Esophagus muscularis mucosa (tissue), 4 donors: ENCODE measurements around the gene EML2.

Experiments used
- EP300 ChIP-seq: sonication (generic); formaldehyde crosslinking; IDR thresholded peaks from one replicate; pipeline ENCODE4 v1.6.1; 2017; ENCODE audit warnings: antibody characterized with exemption
- POLR2A ChIP-seq: fragments of 450-650 bp; IDR thresholded peaks from one replicate; pipeline ENCODE4 v1.6.1; 2017; ENCODE audit warnings: antibody characterized with exemption, moderate library complexity, mild to moderate bottlenecking, low read depth
- TF ChIP-seq, protein P1 (sequence below), 3 experiments: fragments of 200-600 bp in 2 of 3; fragments of 450-650 bp in 1 of 3; sonication (generic) in 2 of 3; IDR thresholded peaks; one replicate each; pipeline ENCODE4 v1.5.1; 2017 to 2019; ENCODE audit warnings: antibody characterized with exemption in 3 of 3, mild to moderate bottlenecking in 2 of 3, moderate library complexity in 1 of 3

DNA sequence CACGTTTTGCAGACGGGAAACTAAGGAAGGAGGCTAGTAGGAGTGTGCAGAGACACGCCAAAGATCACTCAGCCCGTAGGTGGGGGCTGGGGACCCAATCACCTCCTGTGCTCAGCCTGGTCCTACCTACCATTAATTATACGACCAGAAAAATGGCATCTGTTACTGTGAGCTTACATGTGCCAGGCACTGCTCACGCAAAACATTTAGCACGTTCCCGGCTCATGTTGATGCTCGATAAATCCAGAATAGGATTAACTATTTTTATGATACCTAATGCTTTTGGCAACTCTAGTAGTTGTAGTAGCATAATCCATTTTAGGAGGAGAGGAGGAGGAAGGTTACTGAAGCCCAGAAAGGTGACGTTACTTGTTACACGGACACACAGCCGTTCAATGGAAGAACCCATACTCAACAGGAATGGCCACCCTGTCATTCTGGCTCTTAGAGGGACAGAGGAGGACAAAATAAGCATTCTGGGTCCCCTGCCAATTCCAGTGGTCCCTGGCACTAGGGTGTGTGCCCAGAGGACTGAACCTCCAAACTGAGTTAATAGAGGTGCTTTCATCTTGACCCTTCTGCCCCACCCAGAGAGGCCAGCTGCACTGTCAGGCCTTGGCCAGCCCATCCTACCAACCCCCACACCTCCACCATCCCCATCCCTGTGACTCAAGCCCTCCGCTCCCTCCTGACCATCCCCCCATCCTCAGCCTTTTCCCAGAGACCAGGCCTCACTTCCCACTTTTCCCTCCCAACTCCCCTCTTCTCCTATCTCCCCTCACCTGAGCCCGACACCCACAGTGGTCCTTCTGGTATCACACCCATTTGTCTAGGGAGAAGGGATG is 5.0 kb upstream of the EML2 start:
- TF ChIP-seq, protein P1, sequence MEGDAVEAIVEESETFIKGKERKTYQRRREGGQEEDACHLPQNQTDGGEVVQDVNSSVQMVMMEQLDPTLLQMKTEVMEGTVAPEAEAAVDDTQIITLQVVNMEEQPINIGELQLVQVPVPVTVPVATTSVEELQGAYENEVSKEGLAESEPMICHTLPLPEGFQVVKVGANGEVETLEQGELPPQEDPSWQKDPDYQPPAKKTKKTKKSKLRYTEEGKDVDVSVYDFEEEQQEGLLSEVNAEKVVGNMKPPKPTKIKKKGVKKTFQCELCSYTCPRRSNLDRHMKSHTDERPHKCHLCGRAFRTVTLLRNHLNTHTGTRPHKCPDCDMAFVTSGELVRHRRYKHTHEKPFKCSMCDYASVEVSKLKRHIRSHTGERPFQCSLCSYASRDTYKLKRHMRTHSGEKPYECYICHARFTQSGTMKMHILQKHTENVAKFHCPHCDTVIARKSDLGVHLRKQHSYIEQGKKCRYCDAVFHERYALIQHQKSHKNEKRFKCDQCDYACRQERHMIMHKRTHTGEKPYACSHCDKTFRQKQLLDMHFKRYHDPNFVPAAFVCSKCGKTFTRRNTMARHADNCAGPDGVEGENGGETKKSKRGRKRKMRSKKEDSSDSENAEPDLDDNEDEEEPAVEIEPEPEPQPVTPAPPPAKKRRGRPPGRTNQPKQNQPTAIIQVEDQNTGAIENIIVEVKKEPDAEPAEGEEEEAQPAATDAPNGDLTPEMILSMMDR (IDR thresholded peaks at IDR 0.05), result no peak
- TF ChIP-seq POLR2A, result no peak
- TF ChIP-seq EP300, result no peak
